ENCODE measurements around the gene SPIN1.

SPIN1 gene

DNA sequence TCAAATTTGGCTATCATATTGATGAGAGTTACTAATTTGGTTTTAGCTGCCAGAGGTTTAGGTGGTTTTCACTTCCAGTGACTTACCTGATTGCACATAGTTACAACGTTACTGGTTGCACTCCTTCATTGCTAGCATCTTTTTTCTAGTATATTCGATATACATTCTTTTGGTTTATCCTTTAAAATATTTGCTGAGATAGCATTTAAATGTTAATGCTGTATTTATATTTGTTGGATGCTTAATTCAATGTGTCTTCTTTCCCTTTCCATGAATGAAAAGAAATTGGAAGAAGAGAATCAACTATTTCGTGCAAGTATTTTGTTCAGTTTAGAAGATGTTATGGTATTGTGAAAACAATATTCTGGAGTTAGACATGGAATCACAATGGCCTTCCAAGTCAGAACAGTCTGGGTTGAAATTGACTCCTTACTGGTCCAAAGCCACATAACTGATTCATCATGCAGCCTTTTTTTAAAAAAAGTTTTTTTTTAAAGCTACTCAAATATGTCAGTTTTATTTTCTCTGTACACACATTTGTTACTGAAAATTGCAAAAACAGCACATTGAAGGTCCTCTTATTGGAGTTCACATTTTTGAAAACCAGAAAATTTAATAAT lies 2.2 kb downstream of the SPIN1 start:
- no peak for DNase-seq

DNA sequence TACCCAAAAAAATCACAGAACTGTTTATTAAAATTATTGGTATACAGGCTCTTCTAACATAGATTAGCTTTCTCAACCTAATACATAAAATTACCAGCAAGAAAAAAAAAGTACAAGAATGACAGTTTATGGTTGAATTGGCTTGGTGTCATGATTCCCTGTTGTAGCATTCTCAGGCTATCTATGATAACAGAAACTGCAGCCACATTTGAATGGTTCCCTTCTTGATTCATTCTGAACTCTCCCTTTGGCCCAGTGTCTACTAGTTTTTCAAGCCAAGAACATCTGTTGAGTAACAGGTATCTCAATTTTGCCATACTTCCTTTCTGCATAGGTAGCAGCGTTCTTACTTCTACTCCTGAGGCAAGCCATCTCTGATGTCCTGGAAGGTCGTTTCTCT lies 3.0 kb downstream of the SPIN1 start:
- no peak for DNase-seq

DNA sequence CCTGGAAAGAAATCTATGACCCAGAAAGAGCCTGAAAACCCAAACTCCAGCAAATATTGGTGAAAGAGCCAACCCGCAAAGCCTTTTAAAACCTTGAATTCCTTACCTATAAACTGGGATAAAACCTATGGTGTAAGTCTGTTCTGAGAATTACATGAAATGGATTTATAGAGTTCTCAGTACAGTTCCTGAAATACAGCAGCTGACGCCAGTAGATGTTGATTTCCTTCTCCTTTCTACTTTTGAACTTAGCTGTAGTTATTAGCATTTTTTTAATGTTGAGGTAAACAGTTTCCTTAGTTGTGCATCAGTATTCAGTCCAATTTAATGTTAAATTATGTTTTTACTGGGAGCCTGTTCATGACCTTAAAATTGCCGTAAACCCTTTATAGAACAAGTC lies 3.7 kb downstream of the SPIN1 start:
- no peak for DNase-seq

- DNase-seq, result no peak
Measured at GRCh38 chr9:88392549-88392948, 4.3 kb downstream of the SPIN1 start.

- DNase-seq, result no peak
Measured at GRCh38 chr9:88396836-88397577, 8.8 kb downstream of the SPIN1 start.

DNA sequence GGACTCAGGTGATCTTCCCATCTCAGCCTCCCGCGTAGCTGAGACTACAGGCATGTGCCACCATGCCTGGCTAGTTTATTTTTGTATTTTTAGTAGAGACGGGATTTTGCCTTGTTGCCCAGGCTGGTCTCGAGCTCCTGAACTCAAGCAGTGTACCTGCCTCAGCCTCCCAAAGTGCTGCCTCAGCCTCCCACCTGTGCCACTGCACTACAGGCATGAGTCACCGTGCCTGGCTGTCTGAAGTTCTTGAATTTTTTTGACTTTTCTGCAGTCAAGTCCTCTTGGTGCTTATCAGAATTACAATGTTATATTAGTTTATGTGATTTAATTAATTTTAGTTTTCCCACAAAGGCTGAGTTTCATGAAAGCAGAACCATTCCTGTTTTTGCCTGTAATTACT lies 9.8 kb downstream of the SPIN1 start:
- DNase-seq, result no peak

DNA sequence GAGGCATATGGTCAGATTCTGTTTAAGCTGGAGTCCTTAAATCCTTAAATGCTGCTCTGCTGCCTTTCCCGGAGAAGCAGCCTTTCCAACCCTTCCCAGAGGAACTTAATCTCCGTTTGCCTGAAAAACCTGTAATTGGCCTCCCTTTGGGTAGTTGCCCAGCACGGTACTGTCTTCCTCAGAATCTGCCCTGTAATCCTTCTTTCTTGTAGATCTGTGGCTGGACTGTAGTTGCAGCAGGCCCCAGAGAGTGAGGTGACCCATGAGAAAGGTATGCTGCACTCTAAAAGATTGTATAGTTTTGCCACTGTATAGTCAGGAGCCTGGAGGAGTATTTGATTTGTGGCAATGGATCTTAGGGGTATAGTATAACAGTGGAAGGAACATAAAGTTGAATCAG lies 11.7 kb downstream of the SPIN1 start:
- no peak for DNase-seq

GRCh38 chr9:88403340-88403739 lies 15.1 kb downstream of the SPIN1 start:
- no peak for DNase-seq

DNA sequence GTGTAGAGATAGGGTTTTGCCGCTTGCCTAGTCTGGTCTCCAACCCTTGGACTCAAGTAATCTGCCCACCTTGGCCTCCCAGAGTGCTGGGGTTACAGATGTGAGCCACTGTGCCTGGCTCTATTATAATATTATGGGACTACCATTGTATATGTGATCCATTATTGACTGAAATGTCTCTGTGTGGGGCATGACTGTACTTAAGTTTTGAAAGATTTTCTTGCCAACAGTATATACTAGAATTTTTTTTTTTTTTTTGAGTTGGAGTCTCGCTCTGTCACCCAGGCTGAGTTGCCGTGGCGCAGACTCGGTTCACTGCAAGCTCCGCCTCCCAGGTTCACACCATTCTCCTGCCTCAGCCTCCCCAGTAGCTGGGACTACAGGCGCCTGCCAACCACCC lies 17.8 kb downstream of the SPIN1 start:
- DNase-seq, result no peak

GRCh38 chr9:88411471-88411870 lies 23.2 kb downstream of the SPIN1 start:
- DNase-seq, result no peak

- no peak for DNase-seq
Measured at GRCh38 chr9:88414298-88414697, 26.1 kb downstream of the SPIN1 start.

GRCh38 chr9:88418025-88418424 lies 29.8 kb downstream of the SPIN1 start:
- no peak for DNase-seq

DNA sequence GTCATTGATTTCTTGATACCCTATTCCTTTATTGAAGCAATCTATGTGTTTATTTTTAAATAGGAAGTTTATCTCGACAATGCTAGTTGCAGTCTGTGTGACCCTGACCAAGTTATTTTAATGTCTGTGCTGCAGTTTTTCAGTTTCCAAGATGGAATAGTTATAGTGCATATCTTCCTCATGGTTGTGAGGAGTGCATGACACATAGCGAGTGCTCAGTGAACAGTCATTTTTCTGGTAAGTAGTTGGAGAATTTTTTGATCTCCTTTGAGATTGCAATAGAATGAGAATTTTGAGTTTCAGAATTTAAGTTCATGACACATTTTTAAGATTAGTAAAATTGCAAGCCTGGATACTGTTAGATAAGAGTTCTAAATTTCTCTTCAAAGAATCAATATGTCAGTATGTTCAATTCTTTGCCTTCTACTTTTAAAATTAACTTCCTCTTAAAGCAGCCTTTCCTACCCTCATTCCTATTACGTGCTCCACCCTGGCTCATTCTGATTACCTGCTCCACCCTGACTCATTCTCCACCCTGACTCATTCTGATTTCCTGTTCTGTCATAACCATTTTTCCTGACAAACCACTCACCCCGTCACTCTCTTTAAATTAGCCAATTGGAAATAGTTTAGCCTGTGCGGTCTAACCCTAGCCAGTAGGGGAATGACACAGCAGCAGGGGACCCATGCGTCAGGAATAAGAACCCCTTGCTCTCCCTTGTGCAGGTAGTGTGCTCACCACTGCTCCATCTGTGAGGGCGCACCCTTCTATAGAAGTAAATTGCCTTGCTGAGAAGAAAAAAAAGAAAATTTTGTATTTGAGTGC lies 30.7 kb downstream of the SPIN1 start:
- no peak for DNase-seq

DNA sequence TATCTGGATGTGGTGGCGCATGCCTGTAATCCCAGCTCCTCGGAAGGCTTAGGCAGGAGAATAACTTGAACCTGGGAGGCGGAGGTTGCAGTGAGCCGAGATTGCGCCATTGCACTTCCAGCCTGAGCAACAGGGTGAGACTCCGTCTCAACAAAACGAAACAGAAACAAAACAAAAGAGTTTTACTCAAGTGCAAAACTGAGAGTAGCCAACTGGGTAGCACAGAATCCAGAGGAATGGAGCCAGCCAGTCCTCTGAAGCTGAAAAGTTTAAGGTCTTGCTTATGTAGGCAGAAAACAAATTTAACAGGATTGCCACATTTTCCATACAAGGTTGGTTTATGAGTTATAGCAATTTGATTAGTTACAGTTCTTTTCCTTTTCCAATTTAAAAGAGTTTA lies 32.0 kb downstream of the SPIN1 start:
- no peak for DNase-seq

DNA sequence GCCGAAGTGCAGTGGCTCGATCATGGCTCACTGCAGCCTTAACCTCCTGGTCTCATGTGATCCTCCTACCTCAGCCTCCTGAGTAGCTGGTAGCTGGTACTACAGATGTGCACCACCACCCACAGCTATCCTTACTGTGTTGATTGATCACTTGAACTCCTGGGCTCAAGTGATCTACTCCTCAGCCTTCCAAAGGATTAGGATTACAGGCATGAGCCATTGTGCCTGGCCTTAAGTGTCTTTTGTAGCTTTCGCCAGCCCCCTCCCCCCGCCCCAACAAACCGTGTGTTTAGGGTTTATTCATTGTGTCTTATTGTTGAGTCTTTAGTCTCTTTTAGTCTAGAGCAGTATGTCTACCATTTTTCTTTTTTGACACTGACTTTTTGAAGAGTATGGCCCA lies 33.1 kb downstream of the SPIN1 start:
- no peak for DNase-seq

GRCh38 chr9:88425538-88425950 lies 37.3 kb downstream of the SPIN1 start:
- DNase-seq, result no peak

DNA sequence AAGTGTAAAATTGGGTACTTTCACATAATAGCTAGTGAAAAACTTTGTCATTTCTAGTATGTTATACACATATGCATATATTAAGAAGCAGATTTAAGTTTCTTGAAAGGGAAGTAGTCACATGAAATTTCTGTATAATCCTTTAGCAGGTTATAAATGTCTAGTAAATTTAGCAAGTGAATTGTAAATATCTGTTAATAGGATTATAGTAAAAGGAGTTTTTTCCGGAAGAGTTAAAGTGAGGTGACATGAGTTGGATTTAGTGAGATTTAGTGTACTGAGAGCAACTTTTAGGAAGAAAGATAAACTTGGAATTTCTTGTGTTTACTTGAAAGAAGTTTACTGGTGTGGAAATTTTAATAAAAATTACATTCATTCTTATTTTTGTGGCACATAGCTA lies 38.4 kb downstream of the SPIN1 start:
- no peak for DNase-seq

DNA sequence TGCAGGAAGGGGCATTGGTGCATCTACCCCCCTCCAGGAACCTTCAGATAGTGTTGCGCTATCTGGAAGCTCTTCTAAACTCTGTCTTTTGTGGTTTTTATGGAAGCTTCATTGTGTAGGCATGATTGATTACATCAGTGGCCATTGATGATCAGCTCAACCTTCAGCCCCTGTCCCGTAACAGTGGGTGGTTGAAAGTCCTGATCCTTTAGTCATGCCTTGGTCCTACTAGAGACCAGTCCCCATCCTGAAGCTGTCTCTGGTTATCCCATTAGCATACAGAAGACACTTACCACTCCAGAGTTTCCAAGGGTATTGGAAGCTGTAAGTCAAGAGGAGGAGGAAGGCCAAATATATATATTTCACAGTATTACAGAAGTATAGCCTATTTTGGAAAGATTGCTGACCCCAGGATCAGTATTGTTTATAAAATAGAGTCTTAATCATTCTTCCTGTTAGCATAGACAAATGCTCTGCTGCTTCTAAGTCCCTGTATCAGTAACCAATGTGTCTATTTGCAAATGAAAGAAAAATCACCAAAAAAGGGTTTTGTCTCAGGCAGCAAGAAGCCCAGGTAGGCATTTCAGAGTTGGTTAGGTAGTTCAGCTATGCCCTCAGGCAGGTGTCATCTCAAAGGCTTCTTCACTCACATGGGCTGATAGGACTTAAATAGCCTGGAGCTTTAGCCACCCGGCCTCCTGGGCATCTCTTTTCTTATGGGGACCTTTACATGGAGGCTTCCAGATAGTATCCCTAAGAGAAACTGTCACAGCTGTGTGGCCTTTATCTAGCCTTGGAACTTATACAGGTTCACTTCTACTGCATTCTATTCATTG lies 41.6 kb downstream of the SPIN1 start:
- no peak for DNase-seq

DNA sequence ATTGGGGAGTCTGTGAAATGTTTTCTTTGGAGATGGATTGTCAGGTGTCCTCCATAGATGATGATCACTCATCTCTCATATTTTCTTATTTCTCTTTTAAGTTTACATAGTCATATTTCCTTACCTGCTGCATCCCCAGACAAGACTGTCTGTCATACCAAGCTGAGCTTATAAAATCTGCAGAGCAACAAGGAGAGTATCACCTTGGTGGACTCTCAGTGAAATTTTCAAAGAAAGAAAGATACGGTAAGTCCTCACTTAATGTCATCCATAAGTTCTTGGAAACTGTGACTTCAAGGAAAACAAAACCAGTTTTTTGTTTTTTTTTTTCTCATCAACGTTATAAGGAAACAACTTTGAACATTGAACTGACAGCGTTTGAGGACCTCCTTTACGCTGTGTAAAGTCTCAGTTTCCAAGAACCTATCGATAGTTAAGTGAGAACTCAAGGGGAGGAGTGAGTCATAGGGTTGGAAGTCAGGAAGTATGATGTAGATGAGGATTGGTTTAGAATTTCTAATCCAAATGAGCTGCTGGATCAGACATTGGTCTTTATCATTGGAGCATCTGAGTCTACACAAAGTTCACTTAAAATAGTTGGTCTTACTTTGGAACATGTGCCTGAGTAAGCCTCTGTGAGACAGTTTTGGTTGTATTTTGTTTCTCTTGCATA lies 45.5 kb downstream of the SPIN1 start:
- DNase-seq, result no peak

DNA sequence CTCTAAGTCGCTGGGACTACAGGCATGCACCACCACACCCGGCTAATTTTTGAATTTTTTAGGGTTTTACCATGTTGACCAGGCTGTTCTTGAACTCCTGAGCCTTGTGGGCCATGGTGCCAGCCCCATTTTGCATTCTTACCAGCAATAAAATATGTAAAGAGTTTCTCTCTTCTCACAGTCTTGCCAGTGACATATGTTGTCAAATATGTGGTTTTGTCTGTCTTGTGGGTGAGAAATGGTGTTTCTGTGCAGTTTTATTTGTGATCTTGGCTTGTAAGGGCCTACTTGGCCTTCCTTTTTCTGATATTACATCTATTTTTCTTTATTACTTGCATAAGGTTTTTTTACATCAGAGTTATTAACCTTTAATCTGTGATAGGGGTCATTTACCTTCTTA lies 47.1 kb downstream of the SPIN1 start:
- DNase-seq, result no peak

DNA sequence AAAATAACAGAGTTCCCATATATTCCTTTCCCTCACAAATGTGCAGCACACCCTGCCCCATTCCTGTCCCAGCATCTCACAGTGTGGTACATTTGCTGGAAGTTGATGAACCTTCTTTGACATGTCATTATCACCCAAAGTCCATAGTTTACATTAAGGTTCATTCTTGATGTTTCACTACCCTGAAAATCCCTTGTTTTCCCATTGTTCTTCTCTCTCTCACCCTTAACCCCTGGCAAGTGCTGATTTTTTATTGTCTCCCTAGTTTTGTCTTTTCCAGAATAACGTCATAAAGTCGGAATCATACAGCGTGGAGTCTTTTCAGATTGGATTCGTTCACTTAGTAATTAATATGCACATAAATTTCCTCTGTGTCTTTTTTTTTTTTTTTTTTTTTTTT lies 48.1 kb downstream of the SPIN1 start:
- no peak for DNase-seq
